ENCODE measurements around the gene ARPP21. TPM values are rescaled to one million over a fixed set of nuclear protein-coding genes. Genes with fewer than 3 reads are reported as not detected.

ARPP21 gene
- total RNA-seq, 2 donors from 2014 or later: 0.42 TPM; not detected in 1

DNA sequence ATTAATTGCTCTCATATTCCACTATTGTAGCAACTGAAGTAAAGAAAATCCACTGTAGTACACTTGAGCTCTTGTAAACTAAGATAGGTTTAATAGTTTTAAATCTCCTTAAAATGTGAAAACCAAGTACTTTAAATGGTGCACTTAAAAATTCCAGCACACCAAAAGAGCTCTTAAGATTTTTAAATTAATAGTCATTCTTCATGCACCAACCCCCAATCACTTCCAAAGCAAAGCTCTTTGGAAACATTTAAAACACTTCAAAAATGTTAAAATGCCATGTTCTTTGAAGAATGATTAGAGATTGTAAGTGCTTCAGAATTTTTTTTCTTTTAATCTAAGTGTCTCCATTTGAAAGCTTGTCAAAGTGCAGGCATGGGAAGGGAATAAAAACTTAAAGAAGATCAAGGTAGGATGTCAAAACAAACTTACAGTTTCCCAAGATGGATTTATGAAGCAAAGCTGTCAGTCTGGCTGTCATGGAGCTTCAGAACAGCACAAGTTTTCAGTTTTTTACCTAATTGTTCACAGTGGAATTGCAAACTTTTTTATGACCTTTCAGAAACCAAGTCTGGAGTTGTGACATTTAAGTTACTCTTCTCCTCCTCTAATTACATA is 84.3 kb downstream of the ARPP21 start:
- TF ChIP-seq, protein P1, sequence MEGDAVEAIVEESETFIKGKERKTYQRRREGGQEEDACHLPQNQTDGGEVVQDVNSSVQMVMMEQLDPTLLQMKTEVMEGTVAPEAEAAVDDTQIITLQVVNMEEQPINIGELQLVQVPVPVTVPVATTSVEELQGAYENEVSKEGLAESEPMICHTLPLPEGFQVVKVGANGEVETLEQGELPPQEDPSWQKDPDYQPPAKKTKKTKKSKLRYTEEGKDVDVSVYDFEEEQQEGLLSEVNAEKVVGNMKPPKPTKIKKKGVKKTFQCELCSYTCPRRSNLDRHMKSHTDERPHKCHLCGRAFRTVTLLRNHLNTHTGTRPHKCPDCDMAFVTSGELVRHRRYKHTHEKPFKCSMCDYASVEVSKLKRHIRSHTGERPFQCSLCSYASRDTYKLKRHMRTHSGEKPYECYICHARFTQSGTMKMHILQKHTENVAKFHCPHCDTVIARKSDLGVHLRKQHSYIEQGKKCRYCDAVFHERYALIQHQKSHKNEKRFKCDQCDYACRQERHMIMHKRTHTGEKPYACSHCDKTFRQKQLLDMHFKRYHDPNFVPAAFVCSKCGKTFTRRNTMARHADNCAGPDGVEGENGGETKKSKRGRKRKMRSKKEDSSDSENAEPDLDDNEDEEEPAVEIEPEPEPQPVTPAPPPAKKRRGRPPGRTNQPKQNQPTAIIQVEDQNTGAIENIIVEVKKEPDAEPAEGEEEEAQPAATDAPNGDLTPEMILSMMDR (IDR thresholded peaks at IDR 0.05): no peak

DNA sequence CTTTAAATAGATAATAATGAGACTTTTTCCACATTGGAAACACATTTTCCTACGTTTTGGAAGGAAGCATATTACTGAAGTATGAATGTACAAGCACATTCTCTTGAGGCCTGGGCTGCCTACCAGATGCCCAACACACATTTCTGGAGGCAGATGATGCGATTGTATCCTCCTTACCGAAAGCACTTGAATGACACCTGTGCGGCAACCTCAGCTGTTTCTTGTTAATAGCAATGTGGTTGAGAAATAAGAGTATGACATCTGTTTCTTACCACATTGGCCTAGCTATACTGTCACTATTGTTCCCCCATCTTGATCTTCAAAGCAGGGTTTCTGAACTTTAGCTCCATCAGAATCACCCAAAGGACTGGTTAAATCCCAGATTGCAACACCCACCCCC is 84.8 kb downstream of the ARPP21 start:
- Histone ChIP-seq H3K36me3 (no peaks in the 10 kb centered on the region), H3K4me3 (no peak overlapping the region), H3K27me3 (no peaks in the 10 kb centered on the region), H3K9me3 (no peaks in the 10 kb centered on the region), H3K27ac (no peak overlapping the region), H3K4me1 (no peaks in the 10 kb centered on the region), H3K9ac (ENCODE audit: low read depth in 2 of 2, low read length in 2 of 2) (no peak overlapping the region)
- intact Hi-C loops (cut with DNase I): no loop called here
- TF ChIP-seq, protein P1 (IDR thresholded peaks at IDR 0.05): no peak
- DNase-seq: no peak

More for the DNA sequence above, 84.3 kb downstream of the ARPP21 start:
- no peak for DNase-seq
- no peaks in the 10 kb centered on the region for H3K4me1 ChIP-seq
- H3K9ac ChIP-seq (ENCODE audit: low read depth in 2 of 2, low read length in 2 of 2): no peak overlapping the region
- no peaks in the 10 kb centered on the region for H3K9me3 ChIP-seq
- intact Hi-C loops (cut with DNase I): no loop called here
- H3K36me3 ChIP-seq: no peaks in the 10 kb centered on the region
- H3K27me3 ChIP-seq: no peaks in the 10 kb centered on the region
- no peak overlapping the region for H3K4me3 ChIP-seq
- H3K27ac ChIP-seq: no peak overlapping the region

DNA sequence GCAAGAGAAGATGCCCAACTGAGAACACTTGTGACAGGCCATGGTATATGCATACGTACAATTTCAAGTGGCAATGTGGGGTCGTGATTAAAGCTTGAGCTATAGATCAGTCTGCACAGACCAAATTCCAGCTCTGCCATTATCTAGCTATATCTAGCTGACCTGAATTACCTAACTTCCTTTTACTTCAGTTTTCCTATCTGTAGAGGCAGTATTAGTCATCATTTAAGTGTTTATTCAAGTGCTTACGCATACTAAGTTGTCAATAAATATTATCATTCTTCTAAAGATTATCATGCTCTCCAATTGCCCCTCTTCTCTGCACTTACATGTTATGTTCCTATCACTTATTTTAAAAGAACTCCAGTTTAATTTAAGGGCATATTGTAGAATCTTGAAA is 87.9 kb downstream of the ARPP21 start:
- H3K27me3 ChIP-seq: no peaks in the 10 kb centered on the region
- no peaks in the 10 kb centered on the region for H3K36me3 ChIP-seq
- DNase-seq: no peak
- H3K4me3 ChIP-seq: no peak overlapping the region
- H3K4me1 ChIP-seq: no peaks in the 10 kb centered on the region
- no peak overlapping the region for H3K27ac ChIP-seq
- H3K9me3 ChIP-seq: no peaks in the 10 kb centered on the region
- no peak overlapping the region for H3K9ac ChIP-seq (ENCODE audit: low read depth in 2 of 2, low read length in 2 of 2)
- intact Hi-C loops (cut with DNase I): no loop called here
- TF ChIP-seq, protein P1 (IDR thresholded peaks at IDR 0.05): no peak

DNA sequence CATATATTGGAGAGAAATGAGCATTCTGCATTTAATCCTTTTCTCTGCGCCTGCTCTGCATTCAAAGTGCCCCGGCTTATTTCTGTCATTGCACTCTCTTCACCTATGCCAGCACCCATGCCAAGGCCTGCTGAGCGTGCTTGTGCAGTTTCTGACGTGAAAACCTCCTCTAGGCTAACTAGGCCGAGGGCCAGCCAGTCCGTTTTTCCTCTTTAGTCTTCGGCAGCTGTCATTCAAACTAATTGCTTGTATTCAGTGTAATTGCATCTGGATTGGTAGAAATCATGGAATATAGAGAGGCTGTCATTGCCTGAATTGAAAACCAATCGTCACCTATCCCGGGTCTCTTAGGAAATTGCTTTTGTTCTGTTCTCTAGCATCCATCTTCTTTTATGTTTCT is 94.0 kb downstream of the ARPP21 start:
- intact Hi-C loops (cut with DNase I): no loop called here
- H3K36me3 ChIP-seq: no peaks in the 10 kb centered on the region
- TF ChIP-seq, protein P1 (IDR thresholded peaks at IDR 0.05): no peak

DNA sequence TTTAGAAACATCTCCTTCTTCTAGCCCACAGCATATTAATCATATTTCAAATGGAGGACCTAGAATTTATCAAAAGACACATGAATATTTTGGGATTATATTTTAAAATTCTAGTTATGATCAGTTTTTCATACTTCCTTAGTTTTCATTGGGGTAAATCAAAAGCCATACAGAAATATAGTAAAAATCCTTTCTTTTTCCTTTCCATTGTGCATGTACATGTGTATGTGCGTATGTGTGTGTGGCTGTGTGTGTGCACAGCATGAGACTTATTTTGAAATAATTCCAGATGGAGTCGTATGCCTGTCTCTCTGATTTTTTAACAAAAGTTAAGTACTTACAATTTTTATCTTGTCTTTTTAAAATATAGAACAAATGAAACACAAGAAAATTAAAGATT is 94.5 kb downstream of the ARPP21 start:
- no peak for DNase-seq
- Histone ChIP-seq H3K4me1 (no peaks in the 10 kb centered on the region), H3K36me3 (no peaks in the 10 kb centered on the region), H3K9me3 (no peaks in the 10 kb centered on the region), H3K27ac (no peak overlapping the region), H3K9ac (ENCODE audit: low read depth in 2 of 2, low read length in 2 of 2) (no peak overlapping the region), H3K4me3 (no peak overlapping the region), H3K27me3 (no peaks in the 10 kb centered on the region)
- intact Hi-C loops (cut with DNase I): no loop called here
- TF ChIP-seq, protein P1 (IDR thresholded peaks at IDR 0.05): no peak

More for the DNA sequence above, 94.0 kb downstream of the ARPP21 start:
- Histone ChIP-seq H3K9me3 (no peaks in the 10 kb centered on the region), H3K4me1 (no peaks in the 10 kb centered on the region), H3K27me3 (no peaks in the 10 kb centered on the region), H3K27ac (no peak overlapping the region), H3K9ac (ENCODE audit: low read depth in 2 of 2, low read length in 2 of 2) (no peak overlapping the region), H3K4me3 (no peak overlapping the region)
- DNase-seq: no peak
